ENCODE results near the gene LEMD1.

DNA sequence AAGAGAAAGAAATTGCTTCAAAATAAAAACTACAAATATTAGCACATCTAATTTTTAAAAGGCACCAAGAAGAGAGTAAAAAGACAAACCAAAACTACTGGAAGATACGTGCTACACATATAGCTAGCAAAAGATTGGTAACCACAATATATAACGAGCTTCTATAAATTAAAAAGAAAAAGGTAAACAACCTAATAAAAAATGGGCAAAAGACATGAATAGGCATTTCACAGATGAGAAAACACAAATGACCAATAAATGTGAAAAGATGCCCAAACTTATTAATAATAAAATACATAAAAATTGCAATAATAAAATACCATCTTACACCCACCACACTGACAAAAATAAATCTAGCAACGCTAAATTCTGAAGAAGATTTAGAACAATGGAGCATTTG is 26.2 kb downstream of the LEMD1 start:
- TF ChIP-seq, protein P1, sequence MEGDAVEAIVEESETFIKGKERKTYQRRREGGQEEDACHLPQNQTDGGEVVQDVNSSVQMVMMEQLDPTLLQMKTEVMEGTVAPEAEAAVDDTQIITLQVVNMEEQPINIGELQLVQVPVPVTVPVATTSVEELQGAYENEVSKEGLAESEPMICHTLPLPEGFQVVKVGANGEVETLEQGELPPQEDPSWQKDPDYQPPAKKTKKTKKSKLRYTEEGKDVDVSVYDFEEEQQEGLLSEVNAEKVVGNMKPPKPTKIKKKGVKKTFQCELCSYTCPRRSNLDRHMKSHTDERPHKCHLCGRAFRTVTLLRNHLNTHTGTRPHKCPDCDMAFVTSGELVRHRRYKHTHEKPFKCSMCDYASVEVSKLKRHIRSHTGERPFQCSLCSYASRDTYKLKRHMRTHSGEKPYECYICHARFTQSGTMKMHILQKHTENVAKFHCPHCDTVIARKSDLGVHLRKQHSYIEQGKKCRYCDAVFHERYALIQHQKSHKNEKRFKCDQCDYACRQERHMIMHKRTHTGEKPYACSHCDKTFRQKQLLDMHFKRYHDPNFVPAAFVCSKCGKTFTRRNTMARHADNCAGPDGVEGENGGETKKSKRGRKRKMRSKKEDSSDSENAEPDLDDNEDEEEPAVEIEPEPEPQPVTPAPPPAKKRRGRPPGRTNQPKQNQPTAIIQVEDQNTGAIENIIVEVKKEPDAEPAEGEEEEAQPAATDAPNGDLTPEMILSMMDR (IDR thresholded peaks at IDR 0.05) = no peak
- no peak for TF ChIP-seq POLR2AphosphoS5 (IDR thresholded peaks at IDR 0.05)
- no peak for TF ChIP-seq POLR2A (IDR thresholded peaks at IDR 0.05)
- no peak for TF ChIP-seq EP300 (IDR thresholded peaks at IDR 0.05)

All from stomach (tissue), 4 donors.